ENCODE results near the gene PCDHGA8.

The PCDHGA8 gene

GRCh38 chr5:141434006-141434405, 41.6 kb downstream of the PCDHGA8 start:
- DNase-seq, result no peak

DNA sequence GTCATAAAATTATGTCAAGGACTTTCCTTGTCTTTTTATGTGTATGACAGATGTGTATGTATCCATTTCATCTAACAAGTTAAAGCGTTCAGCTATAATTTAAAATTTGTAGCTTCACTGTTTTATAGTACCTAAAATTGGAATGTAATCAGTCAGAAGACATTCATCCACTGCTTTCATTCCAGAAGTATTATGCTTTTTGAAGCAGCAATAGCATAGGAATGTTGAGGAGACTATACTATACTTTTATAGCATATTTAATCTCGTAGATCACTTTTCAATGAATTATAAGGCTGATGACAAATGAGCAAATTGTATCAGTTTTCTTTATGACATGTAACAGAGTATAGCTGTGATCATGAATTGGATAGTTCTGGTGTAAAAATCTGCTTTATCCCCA, 44.8 kb downstream of the PCDHGA8 start:
- DNase-seq, result no peak

DNA sequence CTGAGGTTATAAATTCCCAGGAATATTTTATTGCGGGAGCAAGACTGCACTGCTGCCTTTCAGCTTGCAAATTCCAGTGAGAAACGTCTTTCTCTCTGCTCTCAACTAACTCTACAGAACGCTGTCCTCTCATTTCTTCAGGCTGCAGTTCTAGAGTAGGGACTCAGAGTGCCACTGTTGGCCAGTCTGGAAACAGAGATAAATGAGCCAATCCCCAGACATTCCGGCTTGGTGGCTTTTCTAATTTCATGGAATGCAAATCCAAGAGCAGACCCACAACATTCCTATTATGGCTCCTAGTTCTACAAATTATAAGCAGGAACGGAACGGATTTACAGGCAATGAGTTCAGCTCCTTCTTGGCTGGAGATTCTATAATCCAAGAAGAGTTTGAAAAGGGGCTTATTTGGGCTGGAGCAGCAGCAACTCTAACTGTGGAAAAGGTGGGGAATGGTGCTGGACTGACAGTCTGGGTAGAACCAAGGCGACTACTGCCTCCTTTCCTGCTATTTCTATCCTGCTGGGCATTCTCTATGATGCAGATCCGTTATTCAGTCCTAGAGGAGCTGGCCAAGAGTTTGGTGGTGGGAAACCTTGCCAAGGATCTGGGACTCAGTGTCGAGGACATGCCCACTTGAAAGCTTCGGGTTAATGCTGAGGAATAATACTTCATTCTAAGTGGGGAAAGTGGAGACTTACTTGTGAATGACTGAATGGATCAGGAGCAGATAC, 47.1 kb downstream of the PCDHGA8 start:
- DNase-seq, result no peak

- no peak for DNase-seq
Measured at GRCh38 chr5:141440341-141440740, 47.9 kb downstream of the PCDHGA8 start.

- no peak for DNase-seq
Measured at GRCh38 chr5:141441571-141442170, 49.2 kb downstream of the PCDHGA8 start.
